ENCODE measurements around the gene SRSF8.
"Not testable (repeated sequence)": the region's sequence is repeated elsewhere in the genome, so short reads cannot be mapped to it uniquely, and the experiment has no call there.

The SRSF8 gene

GRCh38 chr11:95108671-95109551 lies 42.2 kb downstream of the SRSF8 start:
- Histone ChIP-seq H3K9ac (ENCODE audit: low read depth, low read length) (no peak overlapping the region), H3K9me3 (ENCODE audit: insufficient read depth, low read length, severe bottlenecking) (no peaks in the 10 kb centered on the region), H3K79me2 (ENCODE audit: insufficient read depth, low read length) (no peaks in the 10 kb centered on the region), H4K20me1 (ENCODE audit: insufficient read depth, low read length) (no peaks in the 10 kb centered on the region), H3K36me3 (ENCODE audit: insufficient read depth, low read length) (peaks cover 6% of the 10 kb centered on the region; the same call in 1 of the 2 replicates), H3K4me2 (ENCODE audit: insufficient read depth, low read length) (no peak overlapping the region), H3K27me3 (ENCODE audit: insufficient read depth, low read length, poor library complexity) (no peaks in the 10 kb centered on the region), H2AFZ (ENCODE audit: low read depth, low read length) (no peak overlapping the region), H3K27ac (ENCODE audit: low read length) (no peak overlapping the region), H3K4me1 (ENCODE audit: insufficient read depth, low read length) (no peaks in the 10 kb centered on the region), H3K4me3 (ENCODE audit: low read depth in 1 of 2, low read length in 2 of 2) (no peak overlapping the region)
- TF ChIP-seq EZH2 (IDR thresholded peaks at IDR 0.05; ENCODE audit: borderline replicate concordance, low read depth, low read length, severe bottlenecking) (no peak), CTCF (IDR thresholded peaks at IDR 0.05; ENCODE audit: borderline replicate concordance, extremely low read depth, low read length, poor library complexity, severe bottlenecking) (no peak)
- DNase-seq: no peak
- no peak for ATAC-seq (ENCODE audit: insufficient read depth, low read depth)

- not testable (repeated sequence) for H3K4me1 ChIP-seq (ENCODE audit: insufficient read depth, low read length); H4K20me1 ChIP-seq (ENCODE audit: insufficient read depth, low read length); H3K4me2 ChIP-seq (ENCODE audit: insufficient read depth, low read length); H3K4me3 ChIP-seq (ENCODE audit: low read depth in 1 of 2, low read length in 2 of 2); H2AFZ ChIP-seq (ENCODE audit: low read depth, low read length); H3K9ac ChIP-seq (ENCODE audit: low read depth, low read length); H3K27ac ChIP-seq (ENCODE audit: low read length); H3K36me3 ChIP-seq (ENCODE audit: insufficient read depth, low read length); H3K79me2 ChIP-seq (ENCODE audit: insufficient read depth, low read length); ATAC-seq (ENCODE audit: insufficient read depth, low read depth); DNase-seq; H3K9me3 ChIP-seq (ENCODE audit: insufficient read depth, low read length, severe bottlenecking); H3K27me3 ChIP-seq (ENCODE audit: insufficient read depth, low read length, poor library complexity)
These were observed 44.8 kb downstream of the SRSF8 start for GRCh38 chr11:95111471-95111870.

- Histone ChIP-seq H3K27ac (ENCODE audit: low read length) (no peak overlapping the region), H3K36me3 (ENCODE audit: insufficient read depth, low read length) (peaks cover 6% of the 10 kb centered on the region; the same call in 1 of the 2 replicates), H2AFZ (ENCODE audit: low read depth, low read length) (no peak overlapping the region), H3K9ac (ENCODE audit: low read depth, low read length) (no peak overlapping the region), H3K9me3 (ENCODE audit: insufficient read depth, low read length, severe bottlenecking) (no peaks in the 10 kb centered on the region), H3K79me2 (ENCODE audit: insufficient read depth, low read length) (no peaks in the 10 kb centered on the region), H3K4me3 (ENCODE audit: low read depth in 1 of 2, low read length in 2 of 2) (no peak overlapping the region), H3K27me3 (ENCODE audit: insufficient read depth, low read length, poor library complexity) (no peaks in the 10 kb centered on the region), H3K4me1 (ENCODE audit: insufficient read depth, low read length) (no peaks in the 10 kb centered on the region), H4K20me1 (ENCODE audit: insufficient read depth, low read length) (no peaks in the 10 kb centered on the region), H3K4me2 (ENCODE audit: insufficient read depth, low read length) (no peak overlapping the region)
- DNase-seq (no peak), ATAC-seq (ENCODE audit: insufficient read depth, low read depth) (no peak)
- TF ChIP-seq EZH2 (IDR thresholded peaks at IDR 0.05; ENCODE audit: borderline replicate concordance, low read depth, low read length, severe bottlenecking) (no peak), CTCF (IDR thresholded peaks at IDR 0.05; ENCODE audit: borderline replicate concordance, extremely low read depth, low read length, poor library complexity, severe bottlenecking) (no peak)
These were observed 45.3 kb downstream of the SRSF8 start for GRCh38 chr11:95111923-95112540.

- Histone ChIP-seq H3K27me3 (ENCODE audit: insufficient read depth, low read length, poor library complexity) (no peaks in the 10 kb centered on the region), H3K79me2 (ENCODE audit: insufficient read depth, low read length) (no peaks in the 10 kb centered on the region), H3K4me1 (ENCODE audit: insufficient read depth, low read length) (no peaks in the 10 kb centered on the region), H2AFZ (ENCODE audit: low read depth, low read length) (no peak overlapping the region), H4K20me1 (ENCODE audit: insufficient read depth, low read length) (no peaks in the 10 kb centered on the region), H3K9me3 (ENCODE audit: insufficient read depth, low read length, severe bottlenecking) (no peaks in the 10 kb centered on the region), H3K4me2 (ENCODE audit: insufficient read depth, low read length) (no peak overlapping the region), H3K9ac (ENCODE audit: low read depth, low read length) (no peak overlapping the region), H3K27ac (ENCODE audit: low read length) (no peak overlapping the region), H3K4me3 (ENCODE audit: low read depth in 1 of 2, low read length in 2 of 2) (no peak overlapping the region), H3K36me3 (ENCODE audit: insufficient read depth, low read length) (no peaks in the 10 kb centered on the region)
- TF ChIP-seq CTCF (IDR thresholded peaks at IDR 0.05; ENCODE audit: borderline replicate concordance, extremely low read depth, low read length, poor library complexity, severe bottlenecking): no peak
- no peak for TF ChIP-seq EZH2 (IDR thresholded peaks at IDR 0.05; ENCODE audit: borderline replicate concordance, low read depth, low read length, severe bottlenecking)
- no peak for DNase-seq
- no peak for ATAC-seq (ENCODE audit: insufficient read depth, low read depth)
These were observed 48.9 kb downstream of the SRSF8 start for GRCh38 chr11:95115597-95115996.

Measured in DND-41 (cell line).